B cell (primary cell): Measurements from ENCODE around the gene CNNM4. TPM values are rescaled to one million over a fixed set of nuclear protein-coding genes. Genes with fewer than 3 reads are reported as not detected.
A peak's percentile ranks its signal among the peaks of the same experiment; 100 is the strongest.

Experiments
- ATAC-seq: fragments of 200-7000 bp; cut with Tn5 transposase; one replicate; pipeline ENCODE4 v1.10.0; 2021; ENCODE audit warnings: low read depth, mild to moderate bottlenecking, moderate number of reproducible peaks, moderate library complexity
- CTCF ChIA-PET: fragments of 350-600 bp; sonication (Branson Sonifier 250); formaldehyde crosslinking; loops from one replicate; lab custom pipeline; 2021; ENCODE audit warnings: antibody characterized with exemption, inconsistent platforms; lab: Charles Lee
- POLR2A ChIA-PET: fragments of 350-600 bp; sonication (Branson Sonifier 250); formaldehyde crosslinking; loops from one replicate; lab custom pipeline; 2021; ENCODE audit warnings: antibody characterized with exemption; lab: Charles Lee
- DNase-seq: peaks from one replicate; pipeline ENCODE4 v3.0.0; 2013
- H2AFZ ChIP-seq: 2 replicates; pipeline ENCODE4 v1.6.1; 2012; ENCODE audit warnings: mild to moderate bottlenecking, low read depth, low read length; ENCODE audit not compliant: insufficient read depth, poor library complexity, severe bottlenecking
- H3K27ac ChIP-seq, 2 donors: 1 replicate in 1 of 2; 2 replicates in 1 of 2; pipeline ENCODE4 v1.5.1; 2012 to 2013; ENCODE audit warnings: low read length in 2 of 2, mild to moderate bottlenecking in 2 of 2, moderate library complexity in 1 of 2
- H3K27me3 ChIP-seq, 4 experiments: fragments of 200-600 bp in 1 of 4; sonication (generic) in 1 of 4; replicated peaks in 1 of 4; 1 replicate in 2 of 4; 2 replicates in 2 of 4; pipeline versions ENCODE4 v1.6.1 to v1.7.0; 2013 to 2016; ENCODE audit warnings: low read length in 3 of 4, mild to moderate bottlenecking in 2 of 4, mixed read lengths in 1 of 4, moderate library complexity in 1 of 4; ENCODE audit not compliant: insufficient read depth in 4 of 4, control insufficient read depth in 3 of 4; ENCODE audit errors: control extremely low read depth in 1 of 4
- H3K36me3 ChIP-seq, 2 experiments: replicated peaks in 1 of 2; 1 replicate in 1 of 2; 2 replicates in 1 of 2; pipeline versions ENCODE4 v1.6.1 to v1.7.1; 2013; ENCODE audit warnings: low read length in 1 of 2; ENCODE audit not compliant: insufficient read depth in 2 of 2, control insufficient read depth in 1 of 2; ENCODE audit errors: control extremely low read depth in 1 of 2, extremely low read depth in 1 of 2
- H3K4me1 ChIP-seq, 2 donors: fragments of 200-600 bp in 1 of 2; sonication (generic) in 1 of 2; 1 replicate in 1 of 2; 2 replicates in 1 of 2; pipeline versions ENCODE4 v1.5.1 to v1.6.1; 2013 to 2017; ENCODE audit warnings: low read length in 2 of 2; ENCODE audit not compliant: control insufficient read depth in 2 of 2, insufficient read depth in 2 of 2
- H3K4me2 ChIP-seq: replicated peaks from 2 replicates; pipeline ENCODE3; 2012; ENCODE audit warnings: mild to moderate bottlenecking, low read depth, low read length; ENCODE audit not compliant: poor library complexity, severe bottlenecking
- H3K4me3 ChIP-seq, 5 experiments: fragments of 200-600 bp in 1 of 5; sonication (generic) in 1 of 5; 1 replicate in 3 of 5; 2 replicates in 2 of 5; pipeline versions ENCODE4 v1.5.1 to v1.7.0; 2011 to 2016; ENCODE audit warnings: low read length in 4 of 5, mild to moderate bottlenecking in 4 of 5, low read depth in 2 of 5, control low read depth in 1 of 5, moderate library complexity in 1 of 5; ENCODE audit not compliant: insufficient read depth in 1 of 5; ENCODE audit errors: control extremely low read depth in 1 of 5, extremely low read depth in 1 of 5
- H3K79me2 ChIP-seq: fragments of 200-600 bp; sonication (generic); one replicate; pipeline ENCODE4 v1.6.0; 2016; ENCODE audit warnings: low read length; ENCODE audit not compliant: control insufficient read depth, insufficient read depth
- H3K9ac ChIP-seq: fragments of 200-600 bp; sonication (generic); 2 replicates; pipeline ENCODE4 v1.6.1; 2017; ENCODE audit warnings: mild to moderate bottlenecking, low read length, moderate library complexity
- H3K9me3 ChIP-seq, 3 donors: one replicate each; pipeline versions ENCODE4 v1.6.1 to v1.7.1; 2013; ENCODE audit warnings: low read length in 2 of 3; ENCODE audit not compliant: control insufficient read depth in 2 of 3, insufficient read depth in 1 of 3; ENCODE audit errors: control extremely low read depth in 1 of 3
- H4K20me1 ChIP-seq: 2 replicates; pipeline ENCODE4 v1.6.0; 2012; ENCODE audit warnings: mild to moderate bottlenecking, low read length; ENCODE audit not compliant: insufficient read depth, control insufficient read depth, poor library complexity, severe bottlenecking
- H3K27ac Mint-ChIP-seq: one replicate; pipeline ENCODE4 v1.8.0; 2021; ENCODE audit warnings: mixed read lengths
- H3K27me3 Mint-ChIP-seq: one replicate; pipeline ENCODE4 v1.8.0; 2021; ENCODE audit warnings: mixed read lengths
- H3K4me1 Mint-ChIP-seq: one replicate; pipeline ENCODE4 v1.8.0; 2021; ENCODE audit warnings: mixed read lengths
- H3K4me3 Mint-ChIP-seq: one replicate; pipeline ENCODE4 v1.8.0; 2021; ENCODE audit warnings: mixed read lengths
- H3K9me3 Mint-ChIP-seq: one replicate; pipeline ENCODE4 v1.8.0; 2022; ENCODE audit warnings: mixed read lengths; ENCODE audit not compliant: insufficient read depth
- EZH2 ChIP-seq: IDR thresholded peaks from 2 replicates; pipeline ENCODE4 v1.6.1; 2012; ENCODE audit warnings: borderline replicate concordance, low read depth, mild to moderate bottlenecking, moderate library complexity, low read length; ENCODE audit not compliant: insufficient read depth, poor library complexity, severe bottlenecking
- WGBS: methylation state at CpG from one replicate; pipeline ENCODE4 v1.1.5; 2013; ENCODE audit warnings: missing lambda C conversion rate; ENCODE audit not compliant: insufficient coverage; 5-methylcytosine and 5-hydroxymethylcytosine counted together
- intact Hi-C: fragments of 100-400 bp; cut with micrococcal nuclease; formaldehyde crosslinking; loops from one replicate; pipeline ENCODE4 v1.10.0; 2022
- polyA plus RNA-seq: library from polyadenylated mRNA; depleted of rRNA; stranded (reverse); fragments of >200 nt; gene quantifications from 2 replicates; pipeline ENCODE4 v1.2.3, GENCODE V29; 2012
- total RNA-seq, 2 donors: library from RNA; stranded (reverse); fragments of 120-200 nt in 1 of 2; gene quantifications; 1 replicate in 1 of 2; 2 replicates in 1 of 2; pipeline versions ENCODE4 v1.2.3 to v1.2.4, GENCODE V29; 2013 to 2022
- TF ChIP-seq, protein P1 (sequence below): fragments of 200-600 bp; IDR thresholded peaks from one replicate; pipeline ENCODE4 v1.8.0; 2022; ENCODE audit warnings: antibody characterized with exemption, mild to moderate bottlenecking

The CNNM4 gene
- total and polyA plus RNA-seq, 2 donors (not counting 1 experiment from before 2014, with no cell fraction given): 15.1 to 24.0 TPM

DNA sequence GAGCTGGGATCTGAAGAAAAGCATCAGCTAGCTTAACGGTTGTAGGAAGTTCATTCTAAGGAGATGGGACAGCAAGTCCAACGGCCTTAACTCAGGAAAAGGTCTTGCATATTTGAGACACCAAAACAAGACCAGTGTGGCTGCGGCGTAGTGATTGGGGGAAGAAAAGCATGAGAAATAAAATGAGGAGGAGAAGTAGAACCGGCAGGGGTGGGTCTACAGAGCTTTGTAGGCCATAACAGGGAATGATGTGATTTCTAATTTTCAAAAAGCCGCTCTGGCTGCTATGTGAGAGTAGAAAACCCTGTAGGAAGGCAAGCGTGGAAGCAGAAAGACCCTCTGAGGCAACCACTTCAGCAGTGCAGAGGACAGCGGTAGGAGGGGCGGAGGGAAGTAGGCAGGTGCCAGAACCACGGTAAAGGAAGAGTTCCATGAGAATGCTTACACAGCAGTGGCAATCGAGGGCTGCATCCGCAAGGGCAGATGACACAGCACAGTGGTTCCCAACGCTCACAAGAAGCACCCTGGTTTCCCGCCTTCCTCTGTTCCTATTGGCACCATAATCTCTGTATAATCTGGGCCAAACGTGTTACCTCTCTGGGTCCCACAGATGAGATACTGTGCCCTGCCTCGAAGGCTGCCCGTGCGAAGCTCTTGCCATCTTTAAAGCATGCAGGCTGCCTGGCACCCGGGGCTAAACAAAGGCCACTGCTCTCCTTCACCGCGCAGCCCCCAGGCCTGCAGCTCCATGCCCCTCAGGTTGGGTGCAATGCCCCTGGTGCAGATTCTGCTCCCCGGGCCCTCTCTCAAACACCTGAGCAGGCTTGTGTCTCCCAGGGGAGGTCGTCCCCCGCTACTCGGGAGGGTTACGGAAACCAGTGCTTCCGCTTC, 96.3 kb downstream of the CNNM4 start:
- Histone ChIP-seq H3K9ac (peak overlapping the region; percentile 79), H3K4me3 (peak overlapping the region; percentile 48 to 87 (median 73)), H2AFZ (peak overlapping the region; percentile 92), H3K79me2 (peaks cover 20% of the 10 kb centered on the region), H3K4me1 (peaks cover 16 to 20% of the 10 kb centered on the region in 2 donors), H4K20me1 (peaks cover 6% of the 10 kb centered on the region), H3K4me2 (peak overlapping the region; percentile 95), H3K27me3 (peaks cover 0 to 10% (median 0%) of the 10 kb centered on the region in 4 experiments), H3K36me3 (peaks cover 2 to 13% of the 10 kb centered on the region in 2 experiments), H3K9me3 (no peaks in the 10 kb centered on the region), H3K27ac (peak overlapping the region; percentile 73 to 88)
- Mint-ChIP-seq H3K27ac (peak overlapping the region; percentile 89), H3K4me3 (peak overlapping the region; percentile 86), H3K4me1 (peaks cover 17% of the 10 kb centered on the region), H3K9me3 (no peaks in the 10 kb centered on the region), H3K27me3 (no peaks in the 10 kb centered on the region)
- ATAC-seq: no peak
- POLR2A ChIA-PET: interaction anchor here (0.6 to 2.5 kb wide), 12 partner anchors 10 to 256 kb away, joined by 3 to 14 read pairs (median 5); partner anchors contain the start of genes ANKRD36 and CNNM3
- CTCF ChIA-PET: interaction anchor here (0.6 to 3.3 kb wide), 40 partner anchors 11 to 549 kb away, joined by 3 to 45 read pairs (median 5); partner anchors contain the start of genes ANKRD36, CNNM3, CNNM4 and KANSL3
- intact Hi-C loops: loop anchor here (1.0 to 5.0 kb wide), 2 partner anchors 18 to 320 kb away; partner anchors contain the start of gene ARID5A
- TF ChIP-seq EZH2: no peak
- TF ChIP-seq, protein P1, sequence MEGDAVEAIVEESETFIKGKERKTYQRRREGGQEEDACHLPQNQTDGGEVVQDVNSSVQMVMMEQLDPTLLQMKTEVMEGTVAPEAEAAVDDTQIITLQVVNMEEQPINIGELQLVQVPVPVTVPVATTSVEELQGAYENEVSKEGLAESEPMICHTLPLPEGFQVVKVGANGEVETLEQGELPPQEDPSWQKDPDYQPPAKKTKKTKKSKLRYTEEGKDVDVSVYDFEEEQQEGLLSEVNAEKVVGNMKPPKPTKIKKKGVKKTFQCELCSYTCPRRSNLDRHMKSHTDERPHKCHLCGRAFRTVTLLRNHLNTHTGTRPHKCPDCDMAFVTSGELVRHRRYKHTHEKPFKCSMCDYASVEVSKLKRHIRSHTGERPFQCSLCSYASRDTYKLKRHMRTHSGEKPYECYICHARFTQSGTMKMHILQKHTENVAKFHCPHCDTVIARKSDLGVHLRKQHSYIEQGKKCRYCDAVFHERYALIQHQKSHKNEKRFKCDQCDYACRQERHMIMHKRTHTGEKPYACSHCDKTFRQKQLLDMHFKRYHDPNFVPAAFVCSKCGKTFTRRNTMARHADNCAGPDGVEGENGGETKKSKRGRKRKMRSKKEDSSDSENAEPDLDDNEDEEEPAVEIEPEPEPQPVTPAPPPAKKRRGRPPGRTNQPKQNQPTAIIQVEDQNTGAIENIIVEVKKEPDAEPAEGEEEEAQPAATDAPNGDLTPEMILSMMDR: no peak
- DNase-seq: no peak
- 15% methylated on average over 27 of the region's 27 CpGs for WGBS
